Measurements from ENCODE around the gene RAB3C.

DNA sequence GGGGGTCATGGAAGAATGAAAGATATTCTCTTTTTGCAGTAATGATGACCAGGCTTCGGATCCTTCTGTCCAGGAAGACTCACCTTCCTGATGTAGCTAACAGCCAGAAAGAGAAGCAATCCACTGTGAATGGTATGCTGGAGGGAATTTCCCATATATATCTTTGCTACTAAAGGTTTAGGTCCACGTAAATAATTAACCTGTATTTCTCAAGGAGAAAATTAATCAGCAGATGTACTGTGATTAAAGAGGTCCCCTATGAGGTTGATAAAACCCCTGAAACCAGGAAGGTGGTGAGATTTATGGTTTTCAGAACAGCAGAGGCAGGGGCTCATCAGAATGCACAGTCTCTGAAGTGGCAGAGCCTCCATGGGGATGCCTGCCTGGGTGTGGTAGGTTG, 11.4 kb upstream of the RAB3C start:
- TF ChIP-seq, protein P1, sequence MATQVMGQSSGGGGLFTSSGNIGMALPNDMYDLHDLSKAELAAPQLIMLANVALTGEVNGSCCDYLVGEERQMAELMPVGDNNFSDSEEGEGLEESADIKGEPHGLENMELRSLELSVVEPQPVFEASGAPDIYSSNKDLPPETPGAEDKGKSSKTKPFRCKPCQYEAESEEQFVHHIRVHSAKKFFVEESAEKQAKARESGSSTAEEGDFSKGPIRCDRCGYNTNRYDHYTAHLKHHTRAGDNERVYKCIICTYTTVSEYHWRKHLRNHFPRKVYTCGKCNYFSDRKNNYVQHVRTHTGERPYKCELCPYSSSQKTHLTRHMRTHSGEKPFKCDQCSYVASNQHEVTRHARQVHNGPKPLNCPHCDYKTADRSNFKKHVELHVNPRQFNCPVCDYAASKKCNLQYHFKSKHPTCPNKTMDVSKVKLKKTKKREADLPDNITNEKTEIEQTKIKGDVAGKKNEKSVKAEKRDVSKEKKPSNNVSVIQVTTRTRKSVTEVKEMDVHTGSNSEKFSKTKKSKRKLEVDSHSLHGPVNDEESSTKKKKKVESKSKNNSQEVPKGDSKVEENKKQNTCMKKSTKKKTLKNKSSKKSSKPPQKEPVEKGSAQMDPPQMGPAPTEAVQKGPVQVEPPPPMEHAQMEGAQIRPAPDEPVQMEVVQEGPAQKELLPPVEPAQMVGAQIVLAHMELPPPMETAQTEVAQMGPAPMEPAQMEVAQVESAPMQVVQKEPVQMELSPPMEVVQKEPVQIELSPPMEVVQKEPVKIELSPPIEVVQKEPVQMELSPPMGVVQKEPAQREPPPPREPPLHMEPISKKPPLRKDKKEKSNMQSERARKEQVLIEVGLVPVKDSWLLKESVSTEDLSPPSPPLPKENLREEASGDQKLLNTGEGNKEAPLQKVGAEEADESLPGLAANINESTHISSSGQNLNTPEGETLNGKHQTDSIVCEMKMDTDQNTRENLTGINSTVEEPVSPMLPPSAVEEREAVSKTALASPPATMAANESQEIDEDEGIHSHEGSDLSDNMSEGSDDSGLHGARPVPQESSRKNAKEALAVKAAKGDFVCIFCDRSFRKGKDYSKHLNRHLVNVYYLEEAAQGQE (IDR thresholded peaks at IDR 0.05; ENCODE audit: unreplicated experiment) = no peak
- TF ChIP-seq CREB1 (CRISPR knock-in tag; IDR thresholded peaks at IDR 0.05; ENCODE audit: low read depth) (no peak), JUNB (IDR thresholded peaks at IDR 0.05; ENCODE audit: unreplicated experiment) (no peak), EZH2 (IDR thresholded peaks at IDR 0.05; ENCODE audit: low read depth, unreplicated experiment) (no peak), EZH2phosphoT487 (IDR thresholded peaks at IDR 0.05; ENCODE audit: unreplicated experiment) (no peak), ZNF114 (CRISPR knock-in tag; IDR thresholded peaks at IDR 0.05) (no peak), POLR2AphosphoS5 (IDR thresholded peaks at IDR 0.05; ENCODE audit: low read depth) (no peak), ZNF331 (CRISPR knock-in tag; IDR thresholded peaks at IDR 0.05; ENCODE audit: low read depth) (no peak)
- TF ChIP-seq, protein P2, sequence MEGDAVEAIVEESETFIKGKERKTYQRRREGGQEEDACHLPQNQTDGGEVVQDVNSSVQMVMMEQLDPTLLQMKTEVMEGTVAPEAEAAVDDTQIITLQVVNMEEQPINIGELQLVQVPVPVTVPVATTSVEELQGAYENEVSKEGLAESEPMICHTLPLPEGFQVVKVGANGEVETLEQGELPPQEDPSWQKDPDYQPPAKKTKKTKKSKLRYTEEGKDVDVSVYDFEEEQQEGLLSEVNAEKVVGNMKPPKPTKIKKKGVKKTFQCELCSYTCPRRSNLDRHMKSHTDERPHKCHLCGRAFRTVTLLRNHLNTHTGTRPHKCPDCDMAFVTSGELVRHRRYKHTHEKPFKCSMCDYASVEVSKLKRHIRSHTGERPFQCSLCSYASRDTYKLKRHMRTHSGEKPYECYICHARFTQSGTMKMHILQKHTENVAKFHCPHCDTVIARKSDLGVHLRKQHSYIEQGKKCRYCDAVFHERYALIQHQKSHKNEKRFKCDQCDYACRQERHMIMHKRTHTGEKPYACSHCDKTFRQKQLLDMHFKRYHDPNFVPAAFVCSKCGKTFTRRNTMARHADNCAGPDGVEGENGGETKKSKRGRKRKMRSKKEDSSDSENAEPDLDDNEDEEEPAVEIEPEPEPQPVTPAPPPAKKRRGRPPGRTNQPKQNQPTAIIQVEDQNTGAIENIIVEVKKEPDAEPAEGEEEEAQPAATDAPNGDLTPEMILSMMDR (conservative IDR thresholded peaks at IDR 0.05; ENCODE audit: low read depth in 2 of 2) = no peak
- TF ChIP-seq, protein P3, sequence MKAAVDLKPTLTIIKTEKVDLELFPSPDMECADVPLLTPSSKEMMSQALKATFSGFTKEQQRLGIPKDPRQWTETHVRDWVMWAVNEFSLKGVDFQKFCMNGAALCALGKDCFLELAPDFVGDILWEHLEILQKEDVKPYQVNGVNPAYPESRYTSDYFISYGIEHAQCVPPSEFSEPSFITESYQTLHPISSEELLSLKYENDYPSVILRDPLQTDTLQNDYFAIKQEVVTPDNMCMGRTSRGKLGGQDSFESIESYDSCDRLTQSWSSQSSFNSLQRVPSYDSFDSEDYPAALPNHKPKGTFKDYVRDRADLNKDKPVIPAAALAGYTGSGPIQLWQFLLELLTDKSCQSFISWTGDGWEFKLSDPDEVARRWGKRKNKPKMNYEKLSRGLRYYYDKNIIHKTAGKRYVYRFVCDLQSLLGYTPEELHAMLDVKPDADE (IDR thresholded peaks at IDR 0.05) = no peak
- TF ChIP-seq, protein P4, sequence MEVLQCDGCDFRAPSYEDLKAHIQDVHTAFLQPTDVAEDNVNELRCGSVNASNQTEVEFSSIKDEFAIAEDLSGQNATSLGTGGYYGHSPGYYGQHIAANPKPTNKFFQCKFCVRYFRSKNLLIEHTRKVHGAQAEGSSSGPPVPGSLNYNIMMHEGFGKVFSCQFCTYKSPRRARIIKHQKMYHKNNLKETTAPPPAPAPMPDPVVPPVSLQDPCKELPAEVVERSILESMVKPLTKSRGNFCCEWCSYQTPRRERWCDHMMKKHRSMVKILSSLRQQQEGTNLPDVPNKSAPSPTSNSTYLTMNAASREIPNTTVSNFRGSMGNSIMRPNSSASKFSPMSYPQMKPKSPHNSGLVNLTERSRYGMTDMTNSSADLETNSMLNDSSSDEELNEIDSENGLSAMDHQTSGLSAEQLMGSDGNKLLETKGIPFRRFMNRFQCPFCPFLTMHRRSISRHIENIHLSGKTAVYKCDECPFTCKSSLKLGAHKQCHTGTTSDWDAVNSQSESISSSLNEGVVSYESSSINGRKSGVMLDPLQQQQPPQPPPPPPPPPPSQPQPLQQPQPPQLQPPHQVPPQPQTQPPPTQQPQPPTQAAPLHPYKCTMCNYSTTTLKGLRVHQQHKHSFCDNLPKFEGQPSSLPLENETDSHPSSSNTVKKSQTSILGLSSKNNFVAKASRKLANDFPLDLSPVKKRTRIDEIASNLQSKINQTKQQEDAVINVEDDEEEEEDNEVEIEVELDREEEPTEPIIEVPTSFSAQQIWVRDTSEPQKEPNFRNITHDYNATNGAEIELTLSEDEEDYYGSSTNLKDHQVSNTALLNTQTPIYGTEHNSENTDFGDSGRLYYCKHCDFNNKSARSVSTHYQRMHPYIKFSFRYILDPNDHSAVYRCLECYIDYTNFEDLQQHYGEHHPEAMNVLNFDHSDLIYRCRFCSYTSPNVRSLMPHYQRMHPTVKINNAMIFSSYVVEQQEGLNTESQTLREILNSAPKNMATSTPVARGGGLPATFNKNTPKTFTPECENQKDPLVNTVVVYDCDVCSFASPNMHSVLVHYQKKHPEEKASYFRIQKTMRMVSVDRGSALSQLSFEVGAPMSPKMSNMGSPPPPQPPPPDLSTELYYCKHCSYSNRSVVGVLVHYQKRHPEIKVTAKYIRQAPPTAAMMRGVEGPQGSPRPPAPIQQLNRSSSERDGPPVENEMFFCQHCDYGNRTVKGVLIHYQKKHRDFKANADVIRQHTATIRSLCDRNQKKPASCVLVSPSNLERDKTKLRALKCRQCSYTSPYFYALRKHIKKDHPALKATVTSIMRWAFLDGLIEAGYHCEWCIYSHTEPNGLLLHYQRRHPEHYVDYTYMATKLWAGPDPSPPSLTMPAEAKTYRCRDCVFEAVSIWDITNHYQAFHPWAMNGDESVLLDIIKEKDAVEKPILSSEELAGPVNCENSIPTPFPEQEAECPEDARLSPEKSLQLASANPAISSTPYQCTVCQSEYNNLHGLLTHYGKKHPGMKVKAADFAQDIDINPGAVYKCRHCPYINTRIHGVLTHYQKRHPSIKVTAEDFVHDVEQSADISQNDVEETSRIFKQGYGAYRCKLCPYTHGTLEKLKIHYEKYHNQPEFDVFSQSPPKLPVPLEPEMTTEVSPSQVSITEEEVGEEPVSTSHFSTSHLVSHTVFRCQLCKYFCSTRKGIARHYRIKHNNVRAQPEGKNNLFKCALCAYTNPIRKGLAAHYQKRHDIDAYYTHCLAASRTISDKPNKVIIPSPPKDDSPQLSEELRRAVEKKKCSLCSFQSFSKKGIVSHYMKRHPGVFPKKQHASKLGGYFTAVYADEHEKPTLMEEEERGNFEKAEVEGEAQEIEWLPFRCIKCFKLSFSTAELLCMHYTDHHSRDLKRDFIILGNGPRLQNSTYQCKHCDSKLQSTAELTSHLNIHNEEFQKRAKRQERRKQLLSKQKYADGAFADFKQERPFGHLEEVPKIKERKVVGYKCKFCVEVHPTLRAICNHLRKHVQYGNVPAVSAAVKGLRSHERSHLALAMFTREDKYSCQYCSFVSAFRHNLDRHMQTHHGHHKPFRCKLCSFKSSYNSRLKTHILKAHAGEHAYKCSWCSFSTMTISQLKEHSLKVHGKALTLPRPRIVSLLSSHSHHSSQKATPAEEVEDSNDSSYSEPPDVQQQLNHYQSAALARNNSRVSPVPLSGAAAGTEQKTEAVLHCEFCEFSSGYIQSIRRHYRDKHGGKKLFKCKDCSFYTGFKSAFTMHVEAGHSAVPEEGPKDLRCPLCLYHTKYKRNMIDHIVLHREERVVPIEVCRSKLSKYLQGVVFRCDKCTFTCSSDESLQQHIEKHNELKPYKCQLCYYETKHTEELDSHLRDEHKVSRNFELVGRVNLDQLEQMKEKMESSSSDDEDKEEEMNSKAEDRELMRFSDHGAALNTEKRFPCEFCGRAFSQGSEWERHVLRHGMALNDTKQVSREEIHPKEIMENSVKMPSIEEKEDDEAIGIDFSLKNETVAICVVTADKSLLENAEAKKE (CRISPR knock-in tag; IDR thresholded peaks at IDR 0.05) = no peak
